GM12878 (cell line): Measurements from ENCODE around the gene OTOG.

Source experiments
- ATF3 ChIP-seq: IDR thresholded peaks from 2 replicates; pipeline ENCODE4 v1.6.1; 2011; ENCODE audit warnings: low read depth, mild to moderate bottlenecking, low read length, moderate library complexity, borderline replicate concordance; ENCODE audit errors: extremely low read depth
- BMI1 ChIP-seq: fragments of 450-650 bp; IDR thresholded peaks from 2 replicates; pipeline ENCODE4 v1.6.1; 2016; ENCODE audit warnings: mild to moderate bottlenecking, moderate library complexity, borderline replicate concordance
- CBX5 ChIP-seq: sonication (generic); IDR thresholded peaks from 2 replicates; pipeline ENCODE4 v1.6.1; 2016; ENCODE audit warnings: low read depth, moderate library complexity, mild to moderate bottlenecking, inconsistent platforms
- CREB1 ChIP-seq: IDR thresholded peaks from 2 replicates; pipeline ENCODE4 v1.6.1; 2012; ENCODE audit warnings: low read depth, mild to moderate bottlenecking, inconsistent platforms
- CTCF ChIP-seq, 3 experiments: IDR thresholded peaks in 2 of 3; conservative IDR thresholded peaks in 1 of 3; 2 replicates each; pipeline ENCODE4 v1.5.1; 2011; ENCODE audit warnings: low read depth in 3 of 3, low read length in 3 of 3, mild to moderate bottlenecking in 3 of 3, control low read depth in 2 of 3, moderate library complexity in 2 of 3, inconsistent platforms in 1 of 3, mixed read lengths in 1 of 3; ENCODE audit not compliant: control insufficient read depth in 2 of 3, insufficient read depth in 1 of 3; ENCODE audit errors: extremely low read depth in 1 of 3
- EP300 ChIP-seq, 2 experiments: fragments of 150-350 bp in 1 of 2; IDR thresholded peaks; 2 replicates each; pipeline ENCODE4 v1.6.1; 2011 to 2012; ENCODE audit warnings: low read depth in 2 of 2, low read length in 2 of 2, borderline replicate concordance in 1 of 2, improper control_type of control experiment in 1 of 2, inconsistent platforms in 1 of 2; ENCODE audit not compliant: control insufficient read depth in 1 of 2
- EZH2 ChIP-seq: IDR thresholded peaks from 2 replicates; pipeline ENCODE4 v1.6.1; 2012; ENCODE audit warnings: low read depth, mild to moderate bottlenecking, control low read depth, inconsistent platforms, low read length, borderline replicate concordance; ENCODE audit not compliant: control insufficient read depth
- MAX ChIP-seq: IDR thresholded peaks from 2 replicates; pipeline ENCODE4 v1.6.1; 2012; ENCODE audit warnings: low read depth, low read length, improper control_type of control experiment
- ZNF274 ChIP-seq: IDR thresholded peaks from one replicate; pipeline ENCODE4 v1.8.0; 2011; ENCODE audit not compliant: insufficient read length, insufficient read depth

- TF ChIP-seq CTCF (IDR thresholded peaks at IDR 0.05 in 2 of 3, conservative IDR thresholded peaks at IDR 0.05 in 1 of 3; ENCODE audit: control insufficient read depth in 2 of 3, extremely low read depth in 1 of 3, insufficient read depth in 1 of 3, low read depth in 3 of 3, low read length in 3 of 3) (no peak), EP300 (IDR thresholded peaks at IDR 0.05; ENCODE audit: borderline replicate concordance in 1 of 2, control insufficient read depth in 1 of 2, low read depth in 2 of 2, low read length in 2 of 2) (no peak), CREB1 (no peak), CBX5 (no peak), ZNF274 (no peak), ATF3 (no peak), MAX (no peak), EZH2 (no peak), BMI1 (no peak)
Measured at GRCh38 chr11:17574141-17575091, 27.4 kb downstream of the OTOG start.
